HG03103 (cell line): ENCODE data around the gene GABARAPL2.
"Not testable (repeated sequence)": the region's sequence is repeated elsewhere in the genome, so short reads cannot be mapped to it uniquely, and the experiment has no call there.

Experiments
- ATAC-seq: cut with Tn5 transposase; IDR thresholded peaks from one replicate; pipeline ENCODE4 v1.9.1; 2021; ENCODE audit warnings: low read depth; ENCODE audit not compliant: unreplicated experiment

The GABARAPL2 gene

GRCh38 chr16:75589306-75589705 is 23.1 kb downstream of the GABARAPL2 start:
- no peak for ATAC-seq

GRCh38 chr16:75590920-75591843 is 25.0 kb downstream of the GABARAPL2 start:
- no peak for ATAC-seq

- ATAC-seq, result not testable (repeated sequence)
Measured at GRCh38 chr16:75591927-75592326, 25.7 kb downstream of the GABARAPL2 start.

GRCh38 chr16:75593308-75593707 is 27.1 kb downstream of the GABARAPL2 start:
- no peak for ATAC-seq

GRCh38 chr16:75593825-75594820 is 27.9 kb downstream of the GABARAPL2 start:
- no peak for ATAC-seq

GRCh38 chr16:75599452-75600277 is 33.5 kb downstream of the GABARAPL2 start:
- no peak for ATAC-seq

GRCh38 chr16:75603241-75603640 is 37.1 kb downstream of the GABARAPL2 start:
- ATAC-seq, result no peak

- no peak for ATAC-seq
Measured at GRCh38 chr16:75606507-75606906, 40.3 kb downstream of the GABARAPL2 start.

- ATAC-seq, result no peak
Measured at GRCh38 chr16:75614066-75614897, 48.1 kb downstream of the GABARAPL2 start.

- no peak for ATAC-seq
Measured at GRCh38 chr16:75615619-75616018, 49.4 kb downstream of the GABARAPL2 start.

GRCh38 chr16:75616521-75617010 is 50.4 kb downstream of the GABARAPL2 start:
- ATAC-seq, result no peak

GRCh38 chr16:75617121-75617520 is 50.9 kb downstream of the GABARAPL2 start:
- no peak for ATAC-seq

GRCh38 chr16:75618780-75619179 is 52.6 kb downstream of the GABARAPL2 start:
- ATAC-seq, result no peak

GRCh38 chr16:75620326-75621169 is 54.4 kb downstream of the GABARAPL2 start:
- no peak for ATAC-seq

GRCh38 chr16:75621170-75621477 is 54.9 kb downstream of the GABARAPL2 start:
- ATAC-seq, result no peak

GRCh38 chr16:75622761-75623605 is 56.8 kb downstream of the GABARAPL2 start, which contains the start of gene ADAT1:
TSS of gene ADAT1 (minus strand) at chr16:75623281. CDS start at chr16:75620799, 2,482 bp downstream.
- ATAC-seq, result peak; percentile 96

GRCh38 chr16:75624921-75625334 is 58.7 kb downstream of the GABARAPL2 start:
- no peak for ATAC-seq
